Measurements from ENCODE around the gene BSN.
"Not testable (repeated sequence)": the region's sequence is repeated elsewhere in the genome, so short reads cannot be mapped to it uniquely, and the experiment has no call there.

BSN gene

GRCh38 chr3:49673715-49674496, 119.6 kb downstream of the BSN start, which contains the start of gene APEH:
APEH (plus strand) TSS chr3:49674351; CDS start chr3:49674402, 51 bp downstream.
- peak; percentile 98 for DNase-seq (ENCODE audit: low read depth)

- peak; percentile 13 for DNase-seq (ENCODE audit: low read depth)
Observed at GRCh38 chr3:49674497-49674983, 120.3 kb downstream of the BSN start.

- no peak for DNase-seq (ENCODE audit: low read depth)
Observed at GRCh38 chr3:49675912-49676311, 121.6 kb downstream of the BSN start.

- DNase-seq (ENCODE audit: low read depth): no peak
Observed at GRCh38 chr3:49680493-49681231, 126.4 kb downstream of the BSN start.

- no peak for DNase-seq (ENCODE audit: low read depth)
Observed at GRCh38 chr3:49681232-49681522, 126.9 kb downstream of the BSN start.

- DNase-seq (ENCODE audit: low read depth): no peak
Observed at GRCh38 chr3:49681543-49681942, 127.3 kb downstream of the BSN start.

- no peak for DNase-seq (ENCODE audit: low read depth)
Observed at GRCh38 chr3:49683162-49683561, 128.9 kb downstream of the BSN start.

- not testable (repeated sequence) for DNase-seq (ENCODE audit: low read depth)
Observed at GRCh38 chr3:49684453-49684852, 130.2 kb downstream of the BSN start.

- DNase-seq (ENCODE audit: low read depth): not testable (repeated sequence)
Observed at GRCh38 chr3:49685103-49685502, 130.8 kb downstream of the BSN start.

- DNase-seq (ENCODE audit: low read depth): not testable (repeated sequence)
Observed at GRCh38 chr3:49685846-49686245, 131.6 kb downstream of the BSN start.

GRCh38 chr3:49686346-49686745, 132.1 kb downstream of the BSN start:
- DNase-seq (ENCODE audit: low read depth): not testable (repeated sequence)

GRCh38 chr3:49686769-49687423, 132.6 kb downstream of the BSN start:
- not testable (repeated sequence) for DNase-seq (ENCODE audit: low read depth)

- not testable (repeated sequence) for DNase-seq (ENCODE audit: low read depth)
Observed at GRCh38 chr3:49687424-49687795, 133.1 kb downstream of the BSN start.

- not testable (repeated sequence) for DNase-seq (ENCODE audit: low read depth)
Observed at GRCh38 chr3:49688338-49689045, 134.2 kb downstream of the BSN start.

GRCh38 chr3:49689046-49689907, 135.0 kb downstream of the BSN start, which contains the start of the genes MST1 and RNF123:
MST1 (minus strand) TSS chr3:49689474; CDS start chr3:49688691, 783 bp downstream.
RNF123 (plus strand) TSS chr3:49689557; CDS start chr3:49691166, 1,609 bp downstream.
- peak; percentile 86 for DNase-seq (ENCODE audit: low read depth)

GRCh38 chr3:49689908-49690624, 135.8 kb downstream of the BSN start:
- DNase-seq (ENCODE audit: low read depth): not testable (repeated sequence)

GRCh38 chr3:49690856-49691255, 136.6 kb downstream of the BSN start:
- DNase-seq (ENCODE audit: low read depth): not testable (repeated sequence)

- not testable (repeated sequence) for DNase-seq (ENCODE audit: low read depth)
Observed at GRCh38 chr3:49691481-49691880, 137.2 kb downstream of the BSN start.

GRCh38 chr3:49694409-49695070, 140.3 kb downstream of the BSN start:
- DNase-seq (ENCODE audit: low read depth): not testable (repeated sequence)
